HEK293T (cell line): ENCODE results near the gene FAM118A.
"Not testable (repeated sequence)": the region's sequence is repeated elsewhere in the genome, so short reads cannot be mapped to it uniquely, and the experiment has no call there.

ENCODE experiments used
- CTCF ChIA-PET: fragments of 350-600 bp; formaldehyde crosslinking; extraction: SDS; loops from one replicate; lab custom pipeline; 2021; ENCODE audit warnings: antibody characterized with exemption, inconsistent platforms; lab: Yijun Ruan, JAX
- POLR2A ChIA-PET: fragments of 350-600 bp; formaldehyde crosslinking; extraction: SDS; loops from one replicate; lab custom pipeline; 2020; ENCODE audit warnings: antibody characterized with exemption, inconsistent platforms; lab: Yijun Ruan, JAX
- DNase-seq: peaks from one replicate; pipeline ENCODE4 v3.0.0; 2012; ENCODE audit warnings: mixed read lengths; ENCODE audit errors: extremely low spot score
- ARNT ChIP-seq: fragments of 450-650 bp; IDR thresholded peaks from 2 replicates; pipeline ENCODE4 v1.6.1; 2017; ENCODE audit warnings: mild to moderate bottlenecking
- BHLHE40 ChIP-seq: fragments of 450-650 bp; IDR thresholded peaks from 2 replicates; pipeline ENCODE4 v1.6.1; 2016; ENCODE audit warnings: mild to moderate bottlenecking, moderate library complexity, borderline replicate concordance
- CTBP1 ChIP-seq: fragments of 450-650 bp; IDR thresholded peaks from 2 replicates; pipeline ENCODE4 v1.6.1; 2016; ENCODE audit warnings: borderline replicate concordance
- ELF4 ChIP-seq: fragments of 450-650 bp; IDR thresholded peaks from 2 replicates; pipeline ENCODE4 v1.6.1; 2017; ENCODE audit warnings: antibody characterized with exemption
- FOXA1 ChIP-seq: fragments of 450-650 bp; IDR thresholded peaks from 2 replicates; pipeline ENCODE4 v1.6.1; 2016; ENCODE audit warnings: mild to moderate bottlenecking
- FOXK2 ChIP-seq: fragments of 450-650 bp; IDR thresholded peaks from 2 replicates; pipeline ENCODE4 v1.6.1; 2016; ENCODE audit warnings: mild to moderate bottlenecking
- FOXM1 ChIP-seq: fragments of 450-650 bp; IDR thresholded peaks from 2 replicates; pipeline ENCODE4 v1.6.1; 2017; ENCODE audit warnings: mild to moderate bottlenecking, borderline replicate concordance
- HDGF ChIP-seq: fragments of 450-650 bp; IDR thresholded peaks from 2 replicates; pipeline ENCODE4 v1.6.1; 2017; ENCODE audit warnings: antibody characterized with exemption, borderline replicate concordance
- L3MBTL2 ChIP-seq: fragments of 450-650 bp; conservative IDR thresholded peaks from 2 replicates; pipeline ENCODE4 v1.6.1; 2016; ENCODE audit warnings: mild to moderate bottlenecking
- LEF1 ChIP-seq: fragments of 450-650 bp; IDR thresholded peaks from 2 replicates; pipeline ENCODE4 v1.6.1; 2017; ENCODE audit warnings: mild to moderate bottlenecking, borderline replicate concordance
- NFRKB ChIP-seq: fragments of 450-650 bp; IDR thresholded peaks from 2 replicates; pipeline ENCODE4 v1.6.1; 2016; ENCODE audit warnings: mild to moderate bottlenecking, moderate library complexity
- SP1 ChIP-seq: fragments of 450-650 bp; IDR thresholded peaks from 2 replicates; pipeline ENCODE4 v1.6.1; 2017
- SUZ12 ChIP-seq: fragments of 450-650 bp; IDR thresholded peaks from 2 replicates; pipeline ENCODE4 v1.6.1; 2016; ENCODE audit warnings: mild to moderate bottlenecking
- TARDBP ChIP-seq: fragments of 450-650 bp; IDR thresholded peaks from 2 replicates; pipeline ENCODE4 v1.6.1; 2016
- ZNF384 ChIP-seq: fragments of 450-650 bp; IDR thresholded peaks from 2 replicates; pipeline ENCODE4 v1.6.1; 2016
- TF ChIP-seq, protein P1 (sequence below): fragments of 450-650 bp; IDR thresholded peaks from 2 replicates; pipeline ENCODE4 v1.6.1; 2016

Gene FAM118A

DNA sequence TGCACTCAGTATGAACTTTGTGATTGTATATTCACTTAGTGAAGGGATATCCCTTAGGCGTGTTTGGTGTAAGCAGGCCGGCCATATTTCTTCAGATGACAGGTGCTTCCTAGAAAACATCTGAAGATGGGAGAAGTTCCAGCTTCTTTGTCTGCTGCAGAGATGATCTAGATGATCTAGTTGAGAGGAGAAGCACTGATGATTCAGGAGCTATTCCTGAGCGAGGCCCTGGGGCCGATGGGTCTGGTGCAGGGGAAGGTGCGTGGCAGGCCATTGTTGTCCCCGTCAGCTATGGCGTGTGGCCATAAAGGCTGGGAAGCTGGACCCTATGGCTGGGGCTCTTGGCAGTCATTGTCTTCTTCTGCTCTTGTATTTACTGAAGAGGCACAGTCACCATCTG is 14.0 kb downstream of the FAM118A start:
- ChIA-PET CTCF (no interaction called here), POLR2A (no interaction called here)
- DNase-seq, result no peak
- no peak for TF ChIP-seq ZNF384
- no peak for TF ChIP-seq FOXM1
- TF ChIP-seq SUZ12, result no peak
- no peak for TF ChIP-seq NFRKB
- no peak for TF ChIP-seq FOXA1
- TF ChIP-seq, protein P1, sequence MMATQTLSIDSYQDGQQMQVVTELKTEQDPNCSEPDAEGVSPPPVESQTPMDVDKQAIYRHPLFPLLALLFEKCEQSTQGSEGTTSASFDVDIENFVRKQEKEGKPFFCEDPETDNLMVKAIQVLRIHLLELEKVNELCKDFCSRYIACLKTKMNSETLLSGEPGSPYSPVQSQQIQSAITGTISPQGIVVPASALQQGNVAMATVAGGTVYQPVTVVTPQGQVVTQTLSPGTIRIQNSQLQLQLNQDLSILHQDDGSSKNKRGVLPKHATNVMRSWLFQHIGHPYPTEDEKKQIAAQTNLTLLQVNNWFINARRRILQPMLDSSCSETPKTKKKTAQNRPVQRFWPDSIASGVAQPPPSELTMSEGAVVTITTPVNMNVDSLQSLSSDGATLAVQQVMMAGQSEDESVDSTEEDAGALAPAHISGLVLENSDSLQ, result no peak
- TF ChIP-seq ARNT, result no peak
- TF ChIP-seq LEF1, result no peak
- TF ChIP-seq CTBP1, result no peak
- no peak for TF ChIP-seq HDGF
- no peak for TF ChIP-seq SP1
- TF ChIP-seq L3MBTL2, result no peak
- TF ChIP-seq TARDBP, result no peak
- no peak for TF ChIP-seq BHLHE40
- no peak for TF ChIP-seq FOXK2
- no peak for TF ChIP-seq ELF4

GRCh38 chr22:45324311-45324711 is 14.6 kb downstream of the FAM118A start:
- ChIA-PET POLR2A (no interaction called here), CTCF (no interaction called here)
- TF ChIP-seq TARDBP, result no peak
- no peak for TF ChIP-seq FOXA1
- no peak for TF ChIP-seq ARNT
- no peak for TF ChIP-seq FOXK2
- no peak for TF ChIP-seq ZNF384
- no peak for DNase-seq

DNA sequence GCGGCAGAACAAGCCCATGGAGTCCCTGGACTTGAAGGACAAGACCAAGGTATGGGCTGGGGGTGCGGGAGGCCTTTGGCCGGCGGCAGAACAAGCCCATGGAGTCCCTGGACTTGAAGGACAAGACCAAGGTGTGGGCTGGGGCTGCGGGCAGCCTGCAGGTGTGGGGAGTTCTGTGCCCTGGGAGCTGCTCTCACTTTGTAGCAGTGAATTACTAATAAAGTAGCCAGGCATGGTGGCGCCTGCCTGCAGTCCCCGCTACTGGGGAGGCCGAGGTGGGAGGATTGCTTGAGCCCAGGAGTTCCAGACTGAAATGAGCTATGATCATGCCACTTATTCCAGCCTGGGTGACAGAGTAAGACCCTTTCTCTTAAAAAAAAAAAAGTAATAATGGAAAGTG is 18.5 kb downstream of the FAM118A start:
- POLR2A ChIA-PET, CTCF ChIA-PET, DNase-seq: not testable (repeated sequence)

- CTCF ChIA-PET, result no interaction called here
- DNase-seq, result no peak
- TF ChIP-seq LEF1, result no peak
- TF ChIP-seq, protein P1, result no peak
- TF ChIP-seq HDGF, result no peak
- TF ChIP-seq FOXM1, result no peak
- TF ChIP-seq SUZ12, result no peak
- TF ChIP-seq FOXA1, result no peak
- TF ChIP-seq BHLHE40, result no peak
- TF ChIP-seq ZNF384, result no peak
- TF ChIP-seq ELF4, result no peak
- no peak for TF ChIP-seq FOXK2
- TF ChIP-seq L3MBTL2, result no peak
- POLR2A ChIA-PET, result no interaction called here
These were observed 19.2 kb downstream of the FAM118A start for GRCh38 chr22:45328822-45329529.

DNA sequence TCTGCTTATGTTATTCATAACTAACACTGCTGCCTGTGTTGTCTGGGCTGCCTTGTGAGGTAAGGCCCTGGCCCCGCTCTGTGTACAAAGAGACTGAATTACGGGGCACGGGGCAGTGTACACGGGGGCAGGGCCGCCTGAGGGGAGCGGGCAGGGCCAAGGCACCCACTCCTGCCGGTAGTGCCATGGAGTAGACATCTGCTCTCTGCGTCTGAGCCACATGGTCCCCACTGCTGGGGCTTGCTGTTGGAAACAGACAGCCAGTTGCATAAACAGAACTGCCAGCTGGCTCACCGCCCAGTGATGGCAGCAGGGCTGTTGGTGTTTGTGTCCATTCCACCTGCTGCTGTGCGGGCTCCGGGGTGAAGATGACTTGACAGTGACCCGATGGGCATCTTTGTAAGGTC is 19.8 kb downstream of the FAM118A start:
- ChIA-PET POLR2A (no interaction called here), CTCF (no interaction called here)
- no peak for DNase-seq
- no peak for TF ChIP-seq ARNT
- no peak for TF ChIP-seq TARDBP
- TF ChIP-seq ELF4, result no peak
- TF ChIP-seq FOXK2, result no peak
- no peak for TF ChIP-seq LEF1
- no peak for TF ChIP-seq FOXA1
- no peak for TF ChIP-seq L3MBTL2
- TF ChIP-seq HDGF, result no peak
- TF ChIP-seq SUZ12, result no peak
- no peak for TF ChIP-seq ZNF384
- no peak for TF ChIP-seq BHLHE40
- TF ChIP-seq NFRKB, result no peak
- TF ChIP-seq FOXM1, result no peak
- TF ChIP-seq, protein P1, result no peak
- TF ChIP-seq SP1, result no peak

DNA sequence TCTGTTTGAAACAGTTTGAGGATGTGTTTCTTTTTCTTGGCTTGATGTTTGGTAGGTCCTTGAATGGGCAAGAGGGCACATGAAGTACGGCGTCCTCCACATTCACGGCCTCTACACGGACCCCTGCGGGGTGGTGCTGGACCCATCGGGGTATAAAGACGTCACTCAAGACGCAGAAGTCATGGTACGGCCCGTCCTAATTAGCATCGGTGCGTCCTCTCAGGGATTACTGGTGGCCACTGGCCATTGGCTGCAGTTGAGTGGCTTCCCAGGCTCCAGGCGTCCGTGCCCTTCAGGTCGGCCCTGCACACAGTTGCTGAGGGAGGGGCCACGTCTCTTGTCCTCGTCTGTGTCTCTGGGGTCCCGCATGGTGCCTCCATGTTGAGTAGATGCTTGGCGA is 20.8 kb downstream of the FAM118A start:
- TF ChIP-seq SP1 (no peak), BHLHE40 (no peak), LEF1 (no peak), HDGF (no peak), ELF4 (no peak), NFRKB (no peak), ZNF384 (no peak), TARDBP (no peak), FOXA1 (no peak), L3MBTL2 (no peak), CTBP1 (no peak), FOXM1 (no peak), FOXK2 (no peak), ARNT (no peak), SUZ12 (no peak)
- TF ChIP-seq, protein P1, result no peak
- ChIA-PET POLR2A (no interaction called here), CTCF (no interaction called here)
- no peak for DNase-seq
